ENCODE data around the gene KIF20B. TPM values are rescaled to one million over a fixed set of nuclear protein-coding genes. Genes with fewer than 3 reads are reported as not detected.
A peak's percentile ranks its signal among the peaks of the same experiment; 100 is the strongest.

The KIF20B gene
- total RNA-seq, 1 experiment from 2014 or later, result 78.9 TPM

DNA sequence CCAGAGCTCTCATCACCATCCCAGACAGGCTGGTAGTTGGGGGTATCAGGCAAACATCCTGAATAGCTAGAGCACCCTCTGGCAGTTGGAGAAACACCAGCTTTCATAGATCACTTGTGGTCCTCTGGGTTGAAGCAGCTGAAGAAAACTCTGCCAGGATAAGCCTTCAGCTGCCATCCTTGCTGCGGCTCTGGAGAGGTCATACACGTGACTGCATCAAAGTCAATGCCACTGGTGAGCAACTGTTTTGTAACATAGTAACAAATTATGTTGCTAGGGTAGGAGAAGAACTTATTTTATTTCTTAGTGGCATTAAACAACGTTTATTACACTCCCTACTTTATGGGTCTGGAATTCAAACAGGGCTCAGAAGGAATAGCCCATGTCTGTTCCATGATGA lies 37.2 kb upstream of the KIF20B start:
- no peak overlapping the region for H3K4me3 ChIP-seq (ENCODE audit: low read depth, low read length, poor library complexity, severe bottlenecking)
- no TSS peak for BruUV-seq (replicated peaks)
- no peaks in the 10 kb centered on the region for H3K9me3 ChIP-seq (ENCODE audit: low read depth, low read length, poor library complexity, severe bottlenecking)
- no peaks in the 10 kb centered on the region for H3K36me3 ChIP-seq (ENCODE audit: insufficient read depth, low read length, poor library complexity, severe bottlenecking)
- no peaks in the 10 kb centered on the region for H3K27me3 ChIP-seq (replicated peaks; ENCODE audit: insufficient read depth, low read depth, low read length, poor library complexity)
- ChIA-PET CTCF (no interaction called here), POLR2A (ENCODE audit: low non-redundant PET) (no interaction called here)
- no peak overlapping the region for H3K27ac ChIP-seq (ENCODE audit: low read depth, low read length, poor library complexity, severe bottlenecking)
- no peaks in the 10 kb centered on the region for H3K4me1 ChIP-seq (ENCODE audit: insufficient read depth, low read length, poor library complexity, severe bottlenecking)
- TF ChIP-seq EZH2 (IDR thresholded peaks at IDR 0.05; ENCODE audit: borderline replicate concordance, low read depth, low read length, poor library complexity, severe bottlenecking), result no peak
- intact Hi-C loops (cut with micrococcal nuclease; ENCODE audit: unreplicated experiment), result no loop called here
- DNase-seq (ENCODE audit: low spot score), result no peak

DNA sequence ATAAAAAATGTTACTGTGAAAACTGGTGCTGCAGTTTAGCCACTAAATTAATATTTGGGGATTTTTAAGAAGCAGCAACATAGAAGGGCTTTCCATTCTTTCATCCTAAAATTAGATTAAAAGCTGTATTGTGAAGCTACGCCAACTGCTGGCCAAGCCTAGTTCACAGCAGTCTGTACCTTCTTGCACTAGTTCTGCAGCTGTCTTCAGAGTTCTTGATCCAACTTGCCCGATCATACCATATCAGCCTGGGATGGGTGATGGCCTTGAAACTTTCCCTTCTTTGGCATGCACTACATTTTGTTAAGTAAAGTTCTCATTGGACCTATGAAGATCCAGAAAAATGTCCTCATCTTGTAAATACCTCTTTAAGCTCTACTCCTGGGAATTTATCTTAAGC lies 36.1 kb upstream of the KIF20B start:
- CTCF ChIA-PET, result no interaction called here
- H3K36me3 ChIP-seq (ENCODE audit: insufficient read depth, low read length, poor library complexity, severe bottlenecking), result no peaks in the 10 kb centered on the region
- TF ChIP-seq EZH2 (IDR thresholded peaks at IDR 0.05; ENCODE audit: borderline replicate concordance, low read depth, low read length, poor library complexity, severe bottlenecking), result no peak
- TF ChIP-seq, protein P1, sequence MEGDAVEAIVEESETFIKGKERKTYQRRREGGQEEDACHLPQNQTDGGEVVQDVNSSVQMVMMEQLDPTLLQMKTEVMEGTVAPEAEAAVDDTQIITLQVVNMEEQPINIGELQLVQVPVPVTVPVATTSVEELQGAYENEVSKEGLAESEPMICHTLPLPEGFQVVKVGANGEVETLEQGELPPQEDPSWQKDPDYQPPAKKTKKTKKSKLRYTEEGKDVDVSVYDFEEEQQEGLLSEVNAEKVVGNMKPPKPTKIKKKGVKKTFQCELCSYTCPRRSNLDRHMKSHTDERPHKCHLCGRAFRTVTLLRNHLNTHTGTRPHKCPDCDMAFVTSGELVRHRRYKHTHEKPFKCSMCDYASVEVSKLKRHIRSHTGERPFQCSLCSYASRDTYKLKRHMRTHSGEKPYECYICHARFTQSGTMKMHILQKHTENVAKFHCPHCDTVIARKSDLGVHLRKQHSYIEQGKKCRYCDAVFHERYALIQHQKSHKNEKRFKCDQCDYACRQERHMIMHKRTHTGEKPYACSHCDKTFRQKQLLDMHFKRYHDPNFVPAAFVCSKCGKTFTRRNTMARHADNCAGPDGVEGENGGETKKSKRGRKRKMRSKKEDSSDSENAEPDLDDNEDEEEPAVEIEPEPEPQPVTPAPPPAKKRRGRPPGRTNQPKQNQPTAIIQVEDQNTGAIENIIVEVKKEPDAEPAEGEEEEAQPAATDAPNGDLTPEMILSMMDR (conservative IDR thresholded peaks at IDR 0.05; ENCODE audit: low read depth, low read length), result peak; percentile 25; the same call in 1 of the 2 replicates
- no peaks in the 10 kb centered on the region for H3K27me3 ChIP-seq (replicated peaks; ENCODE audit: insufficient read depth, low read depth, low read length, poor library complexity)
- H3K27ac ChIP-seq (ENCODE audit: low read depth, low read length, poor library complexity, severe bottlenecking), result no peak overlapping the region
- POLR2A ChIA-PET (ENCODE audit: low non-redundant PET), result no interaction called here
- BruUV-seq (replicated peaks), result no TSS peak
- H3K4me3 ChIP-seq (ENCODE audit: low read depth, low read length, poor library complexity, severe bottlenecking), result no peak overlapping the region
- intact Hi-C loops (cut with micrococcal nuclease; ENCODE audit: unreplicated experiment), result no loop called here
- no peaks in the 10 kb centered on the region for H3K4me1 ChIP-seq (ENCODE audit: insufficient read depth, low read length, poor library complexity, severe bottlenecking)
- DNase-seq (ENCODE audit: low spot score), result no peak
- H3K9me3 ChIP-seq (ENCODE audit: low read depth, low read length, poor library complexity, severe bottlenecking), result no peaks in the 10 kb centered on the region

DNA sequence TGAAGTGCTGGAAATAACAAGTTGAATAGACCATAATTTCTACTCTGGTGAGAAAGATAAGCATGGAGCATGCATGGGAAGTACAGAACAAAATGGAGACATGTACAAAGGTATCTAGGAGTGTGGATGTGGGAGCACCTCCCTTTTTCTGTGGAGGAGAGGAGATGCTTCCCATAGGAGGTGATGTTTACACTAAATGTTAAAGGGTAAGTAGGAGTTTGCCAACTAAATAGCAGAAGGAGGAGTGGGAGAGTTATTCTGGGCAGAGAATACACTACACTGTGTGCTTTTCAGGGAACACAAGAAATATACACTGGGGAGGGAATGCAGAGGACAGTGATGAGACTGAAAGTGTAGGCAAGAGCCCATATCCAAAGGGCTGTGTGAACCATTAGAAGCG lies 35.3 kb upstream of the KIF20B start:
- no peak overlapping the region for H3K27ac ChIP-seq (ENCODE audit: low read depth, low read length, poor library complexity, severe bottlenecking)
- intact Hi-C loops (cut with micrococcal nuclease; ENCODE audit: unreplicated experiment), result no loop called here
- H3K4me1 ChIP-seq (ENCODE audit: insufficient read depth, low read length, poor library complexity, severe bottlenecking), result no peaks in the 10 kb centered on the region
- no peak for DNase-seq (ENCODE audit: low spot score)
- no peaks in the 10 kb centered on the region for H3K27me3 ChIP-seq (replicated peaks; ENCODE audit: insufficient read depth, low read depth, low read length, poor library complexity)
- BruUV-seq (replicated peaks), result no TSS peak
- no peaks in the 10 kb centered on the region for H3K36me3 ChIP-seq (ENCODE audit: insufficient read depth, low read length, poor library complexity, severe bottlenecking)
- no peak for TF ChIP-seq EZH2 (IDR thresholded peaks at IDR 0.05; ENCODE audit: borderline replicate concordance, low read depth, low read length, poor library complexity, severe bottlenecking)
- TF ChIP-seq, protein P1 (conservative IDR thresholded peaks at IDR 0.05; ENCODE audit: low read depth, low read length), result no peak
- ChIA-PET POLR2A (ENCODE audit: low non-redundant PET) (no interaction called here), CTCF (no interaction called here)
- H3K4me3 ChIP-seq (ENCODE audit: low read depth, low read length, poor library complexity, severe bottlenecking), result no peak overlapping the region
- H3K9me3 ChIP-seq (ENCODE audit: low read depth, low read length, poor library complexity, severe bottlenecking), result no peaks in the 10 kb centered on the region

DNA sequence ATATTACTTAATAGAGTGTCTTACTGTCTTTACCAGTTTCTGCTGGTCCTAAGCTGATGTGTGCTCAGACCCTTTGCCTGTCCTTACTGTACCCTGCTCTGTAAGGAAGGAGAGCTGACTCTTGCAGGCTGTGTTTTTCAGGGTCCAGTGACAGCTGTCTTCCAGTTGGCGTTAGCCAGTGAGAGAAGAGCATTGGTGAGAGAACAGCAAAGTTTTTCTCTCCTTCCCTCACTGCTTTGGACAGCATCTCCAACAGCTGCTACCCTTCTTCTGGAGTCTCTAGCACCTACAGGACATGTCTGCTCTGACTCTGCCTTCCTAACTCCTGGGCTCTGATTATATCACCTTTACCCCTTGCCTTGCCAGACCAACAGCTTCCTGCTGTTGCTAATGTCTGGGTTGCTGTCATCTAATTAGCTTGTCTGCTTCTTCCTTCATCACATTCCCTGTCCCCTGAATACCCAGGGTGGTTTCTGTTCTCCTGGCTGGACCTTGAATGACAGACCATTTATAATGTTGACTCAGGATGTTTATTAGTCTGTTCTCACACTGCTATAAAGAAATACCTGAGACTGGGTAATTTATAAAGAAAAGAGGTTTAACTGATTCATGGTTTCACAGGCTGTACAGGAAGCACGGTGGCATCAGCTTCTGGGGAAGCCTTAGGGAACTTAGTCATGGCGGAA lies 32.9 kb upstream of the KIF20B start:
- Histone ChIP-seq H3K36me3 (ENCODE audit: insufficient read depth, low read length, poor library complexity, severe bottlenecking) (no peaks in the 10 kb centered on the region), H3K4me3 (ENCODE audit: low read depth, low read length, poor library complexity, severe bottlenecking) (no peak overlapping the region), H3K27me3 (replicated peaks; ENCODE audit: insufficient read depth, low read depth, low read length, poor library complexity) (no peaks in the 10 kb centered on the region), H3K9me3 (ENCODE audit: low read depth, low read length, poor library complexity, severe bottlenecking) (no peaks in the 10 kb centered on the region), H3K27ac (ENCODE audit: low read depth, low read length, poor library complexity, severe bottlenecking) (no peak overlapping the region), H3K4me1 (ENCODE audit: insufficient read depth, low read length, poor library complexity, severe bottlenecking) (no peaks in the 10 kb centered on the region)
- DNase-seq (ENCODE audit: low spot score), result no peak
- ChIA-PET CTCF (no interaction called here), POLR2A (ENCODE audit: low non-redundant PET) (no interaction called here)
- TF ChIP-seq, protein P1 (conservative IDR thresholded peaks at IDR 0.05; ENCODE audit: low read depth, low read length), result no peak
- no peak for TF ChIP-seq EZH2 (IDR thresholded peaks at IDR 0.05; ENCODE audit: borderline replicate concordance, low read depth, low read length, poor library complexity, severe bottlenecking)
- BruUV-seq (replicated peaks), result no TSS peak
- intact Hi-C loops (cut with micrococcal nuclease; ENCODE audit: unreplicated experiment), result no loop called here

All from A673 (cell line).